K562 (cell line): ENCODE data around the gene G6PC3. TPM values are rescaled to one million over a fixed set of nuclear protein-coding genes. Genes with fewer than 3 reads are reported as not detected.

Experiments
- CBFB ChIP-seq: sonication (generic); formaldehyde crosslinking; IDR thresholded peaks from 2 replicates; pipeline ENCODE4 v1.4.0; 2020; ENCODE audit warnings: mild to moderate bottlenecking, missing genetic modification reagents
- DDX20 ChIP-seq: fragments of 450-650 bp; IDR thresholded peaks from 2 replicates; pipeline ENCODE4 v1.6.1; 2016; ENCODE audit warnings: missing genetic modification characterization, low read depth, mild to moderate bottlenecking, missing compliant biosample characterization, moderate library complexity
- EP300 ChIP-seq: IDR thresholded peaks from 2 replicates; pipeline ENCODE4 v1.6.1; 2012; ENCODE audit warnings: low read length, improper control_type of control experiment
- FOXA1 ChIP-seq: fragments of 450-650 bp; IDR thresholded peaks from 2 replicates; pipeline ENCODE4 v1.6.1; 2016; ENCODE audit warnings: mild to moderate bottlenecking, borderline replicate concordance
- HNRNPL ChIP-seq: fragments of 200-400 bp; formaldehyde crosslinking; IDR thresholded peaks from 2 replicates; pipeline ENCODE4 v1.6.1; 2017; ENCODE audit warnings: low read depth, mild to moderate bottlenecking, low read length
- KAT7 ChIP-seq: sonication (generic); formaldehyde crosslinking; IDR thresholded peaks from 2 replicates; pipeline ENCODE4 v1.8.0; 2022; ENCODE audit warnings: missing genetic modification reagents, mild to moderate bottlenecking, borderline replicate concordance
- KDM2B ChIP-seq: fragments of 250-450 bp; sonication (Bioruptor Pico); IDR thresholded peaks from 2 replicates; pipeline ENCODE4 v1.8.0; 2021; ENCODE audit warnings: mild to moderate bottlenecking, moderate library complexity
- MAFG ChIP-seq: fragments of 450-650 bp; conservative IDR thresholded peaks from 2 replicates; pipeline ENCODE4 v1.6.1; 2016; ENCODE audit warnings: missing genetic modification characterization, missing compliant biosample characterization
- MCM7 ChIP-seq, 2 experiments: fragments of 450-650 bp; IDR thresholded peaks; 2 replicates each; pipeline ENCODE4 v1.6.1; 2016 to 2018
- NFATC3 ChIP-seq: fragments of 450-650 bp; IDR thresholded peaks from 2 replicates; pipeline ENCODE4 v1.6.1; 2017; ENCODE audit warnings: mild to moderate bottlenecking
- PCBP2 ChIP-seq: fragments of 200-400 bp; formaldehyde crosslinking; IDR thresholded peaks from 2 replicates; pipeline ENCODE4 v1.6.1; 2018; ENCODE audit warnings: low read length, low read depth, mild to moderate bottlenecking, moderate library complexity; ENCODE audit not compliant: poor library complexity, severe bottlenecking
- PURB ChIP-seq: sonication (generic); formaldehyde crosslinking; IDR thresholded peaks from 2 replicates; pipeline ENCODE4 v1.9.0; 2021; ENCODE audit warnings: low read depth, mild to moderate bottlenecking, missing genetic modification reagents
- RBM39 ChIP-seq: fragments of 200-400 bp; formaldehyde crosslinking; optimal IDR thresholded peaks from 2 replicates; pipeline ENCODE3; 2018; ENCODE audit warnings: low read depth, low read length
- SRSF9 ChIP-seq: fragments of 200-400 bp; formaldehyde crosslinking; IDR thresholded peaks from 2 replicates; pipeline ENCODE4 v1.6.1; 2017; ENCODE audit warnings: low read depth, low read length, borderline replicate concordance
- ZNF282 ChIP-seq: sonication (generic); formaldehyde crosslinking; IDR thresholded peaks from 2 replicates; pipeline ENCODE4 v1.8.1; 2023; ENCODE audit warnings: missing genetic modification reagents
- ZNF384 ChIP-seq: IDR thresholded peaks from 2 replicates; pipeline ENCODE4 v1.6.1; 2012; ENCODE audit warnings: low read depth, low read length, improper control_type of control experiment
- ZNF57 ChIP-seq: fragments of 450-650 bp; formaldehyde crosslinking; IDR thresholded peaks from 2 replicates; pipeline ENCODE4 v1.4.0; 2020; ENCODE audit warnings: mild to moderate bottlenecking, moderate library complexity
- polyA plus RNA-seq, 8 experiments: library from polyadenylated mRNA; depleted of rRNA in 4 of 8; stranded (reverse) in 5 of 8; unstranded in 3 of 8; fragments of >200 nt; fragmentation: Nextera tagmentation in 2 of 8; fragmentation: Illumina TruSeq in 1 of 8; extraction: Ambion mirVana in 2 of 8; extraction: Trizol in 1 of 8; gene quantifications; 2 replicates each; pipeline versions ENCODE4 v1.2.1 to v1.2.3, GENCODE V29; 2011 to 2014; ENCODE audit warnings: inconsistent platforms in 1 of 8, missing spikeins in 1 of 8
- total RNA-seq, 7 experiments: library from RNA; depleted of rRNA in 6 of 7; stranded (reverse); fragments of >200 nt in 6 of 7; fragmentation: Illumina TruSeq in 2 of 7; extraction: Trizol in 2 of 7; gene quantifications; 2 replicates each; pipeline versions ENCODE4 v1.2.1 to v1.2.3, GENCODE V29; 2011 to 2021; ENCODE audit warnings: low replicate concordance in 1 of 7
- TF ChIP-seq, protein P1 (sequence below): sonication (generic); formaldehyde crosslinking; IDR thresholded peaks from 2 replicates; pipeline ENCODE4 v1.8.0; 2023; ENCODE audit warnings: missing genetic modification reagents, mild to moderate bottlenecking, borderline replicate concordance
- TF ChIP-seq, protein P2 (sequence below): fragments of 250-450 bp; sonication (Bioruptor Pico); IDR thresholded peaks from 2 replicates; pipeline ENCODE4 v1.9.0; 2021; ENCODE audit warnings: mild to moderate bottlenecking
- TF ChIP-seq, protein P3 (sequence below): sonication (generic); formaldehyde crosslinking; IDR thresholded peaks from 2 replicates; pipeline ENCODE4 v1.8.0; 2023; ENCODE audit warnings: mild to moderate bottlenecking, missing genetic modification reagents

G6PC3 gene
- total and polyA plus RNA-seq, 9 of the 15 experiments (the other 6 are each of a cell fraction or from before 2014, with no cell fraction given), result 10.4 to 57.8 (median 31.1) TPM

DNA sequence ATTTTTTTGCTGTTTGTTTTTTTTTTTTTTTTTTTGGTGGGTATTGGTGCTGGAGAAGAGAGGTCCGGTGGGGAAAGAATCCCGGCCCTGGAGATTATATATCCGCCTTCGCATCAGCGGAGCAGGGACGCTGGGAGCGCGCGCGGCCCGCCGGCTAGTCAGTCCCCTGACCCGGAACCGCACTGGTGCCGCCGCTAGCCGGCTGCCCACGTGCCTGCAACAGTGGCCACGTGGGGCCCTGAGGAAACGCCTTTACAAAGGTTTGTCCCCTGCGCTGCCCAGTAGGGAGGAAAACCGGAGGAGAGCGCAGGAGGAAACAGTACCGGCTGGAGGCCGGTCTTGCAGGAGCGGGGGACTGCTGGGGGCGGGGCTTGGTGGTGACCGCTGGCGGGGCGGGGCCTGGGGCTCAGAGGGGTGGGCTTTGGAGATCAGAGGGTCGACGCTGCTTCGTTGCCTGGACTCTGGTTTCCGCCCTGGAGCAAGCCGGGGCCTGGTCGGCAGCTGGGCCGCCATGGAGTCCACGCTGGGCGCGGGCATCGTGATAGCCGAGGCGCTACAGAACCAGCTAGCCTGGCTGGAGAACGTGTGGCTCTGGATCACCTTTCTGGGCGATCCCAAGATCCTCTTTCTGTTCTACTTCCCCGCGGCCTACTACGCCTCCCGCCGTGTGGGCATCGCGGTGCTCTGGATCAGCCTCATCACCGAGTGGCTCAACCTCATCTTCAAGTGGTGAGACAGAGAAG, at the start of gene G6PC3 (continued):
- TF ChIP-seq, protein P1, sequence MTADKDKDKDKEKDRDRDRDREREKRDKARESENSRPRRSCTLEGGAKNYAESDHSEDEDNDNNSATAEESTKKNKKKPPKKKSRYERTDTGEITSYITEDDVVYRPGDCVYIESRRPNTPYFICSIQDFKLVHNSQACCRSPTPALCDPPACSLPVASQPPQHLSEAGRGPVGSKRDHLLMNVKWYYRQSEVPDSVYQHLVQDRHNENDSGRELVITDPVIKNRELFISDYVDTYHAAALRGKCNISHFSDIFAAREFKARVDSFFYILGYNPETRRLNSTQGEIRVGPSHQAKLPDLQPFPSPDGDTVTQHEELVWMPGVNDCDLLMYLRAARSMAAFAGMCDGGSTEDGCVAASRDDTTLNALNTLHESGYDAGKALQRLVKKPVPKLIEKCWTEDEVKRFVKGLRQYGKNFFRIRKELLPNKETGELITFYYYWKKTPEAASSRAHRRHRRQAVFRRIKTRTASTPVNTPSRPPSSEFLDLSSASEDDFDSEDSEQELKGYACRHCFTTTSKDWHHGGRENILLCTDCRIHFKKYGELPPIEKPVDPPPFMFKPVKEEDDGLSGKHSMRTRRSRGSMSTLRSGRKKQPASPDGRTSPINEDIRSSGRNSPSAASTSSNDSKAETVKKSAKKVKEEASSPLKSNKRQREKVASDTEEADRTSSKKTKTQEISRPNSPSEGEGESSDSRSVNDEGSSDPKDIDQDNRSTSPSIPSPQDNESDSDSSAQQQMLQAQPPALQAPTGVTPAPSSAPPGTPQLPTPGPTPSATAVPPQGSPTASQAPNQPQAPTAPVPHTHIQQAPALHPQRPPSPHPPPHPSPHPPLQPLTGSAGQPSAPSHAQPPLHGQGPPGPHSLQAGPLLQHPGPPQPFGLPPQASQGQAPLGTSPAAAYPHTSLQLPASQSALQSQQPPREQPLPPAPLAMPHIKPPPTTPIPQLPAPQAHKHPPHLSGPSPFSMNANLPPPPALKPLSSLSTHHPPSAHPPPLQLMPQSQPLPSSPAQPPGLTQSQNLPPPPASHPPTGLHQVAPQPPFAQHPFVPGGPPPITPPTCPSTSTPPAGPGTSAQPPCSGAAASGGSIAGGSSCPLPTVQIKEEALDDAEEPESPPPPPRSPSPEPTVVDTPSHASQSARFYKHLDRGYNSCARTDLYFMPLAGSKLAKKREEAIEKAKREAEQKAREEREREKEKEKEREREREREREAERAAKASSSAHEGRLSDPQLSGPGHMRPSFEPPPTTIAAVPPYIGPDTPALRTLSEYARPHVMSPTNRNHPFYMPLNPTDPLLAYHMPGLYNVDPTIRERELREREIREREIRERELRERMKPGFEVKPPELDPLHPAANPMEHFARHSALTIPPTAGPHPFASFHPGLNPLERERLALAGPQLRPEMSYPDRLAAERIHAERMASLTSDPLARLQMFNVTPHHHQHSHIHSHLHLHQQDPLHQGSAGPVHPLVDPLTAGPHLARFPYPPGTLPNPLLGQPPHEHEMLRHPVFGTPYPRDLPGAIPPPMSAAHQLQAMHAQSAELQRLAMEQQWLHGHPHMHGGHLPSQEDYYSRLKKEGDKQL, result no peak
- TF ChIP-seq KAT7 (CRISPR knock-in tag) (no peak), NFATC3 (no peak), DDX20 (no peak), RBM39 (no peak), MCM7 (IDR thresholded peaks at IDR 0.05) (peak in 1 of 2 experiments; percentile 96; a peak in 1 of 4 replicates), ZNF282 (CRISPR knock-in tag) (no peak), EP300 (peak; percentile 62), HNRNPL (no peak), ZNF384 (peak; percentile 78), SRSF9 (no peak), ZNF57 (CRISPR knock-in tag) (no peak), CBFB (CRISPR knock-in tag) (0 out of 2 replicates have a peak, but pooled peaks have one; percentile 44), PURB (CRISPR knock-in tag) (no peak), KDM2B (CRISPR knock-in tag) (no peak; the same call in 1 of the 2 replicates), MAFG (no peak), PCBP2 (no peak), FOXA1 (no peak)
- TF ChIP-seq, protein P2, sequence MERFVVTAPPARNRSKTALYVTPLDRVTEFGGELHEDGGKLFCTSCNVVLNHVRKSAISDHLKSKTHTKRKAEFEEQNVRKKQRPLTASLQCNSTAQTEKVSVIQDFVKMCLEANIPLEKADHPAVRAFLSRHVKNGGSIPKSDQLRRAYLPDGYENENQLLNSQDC, result no peak
- TF ChIP-seq, protein P3, sequence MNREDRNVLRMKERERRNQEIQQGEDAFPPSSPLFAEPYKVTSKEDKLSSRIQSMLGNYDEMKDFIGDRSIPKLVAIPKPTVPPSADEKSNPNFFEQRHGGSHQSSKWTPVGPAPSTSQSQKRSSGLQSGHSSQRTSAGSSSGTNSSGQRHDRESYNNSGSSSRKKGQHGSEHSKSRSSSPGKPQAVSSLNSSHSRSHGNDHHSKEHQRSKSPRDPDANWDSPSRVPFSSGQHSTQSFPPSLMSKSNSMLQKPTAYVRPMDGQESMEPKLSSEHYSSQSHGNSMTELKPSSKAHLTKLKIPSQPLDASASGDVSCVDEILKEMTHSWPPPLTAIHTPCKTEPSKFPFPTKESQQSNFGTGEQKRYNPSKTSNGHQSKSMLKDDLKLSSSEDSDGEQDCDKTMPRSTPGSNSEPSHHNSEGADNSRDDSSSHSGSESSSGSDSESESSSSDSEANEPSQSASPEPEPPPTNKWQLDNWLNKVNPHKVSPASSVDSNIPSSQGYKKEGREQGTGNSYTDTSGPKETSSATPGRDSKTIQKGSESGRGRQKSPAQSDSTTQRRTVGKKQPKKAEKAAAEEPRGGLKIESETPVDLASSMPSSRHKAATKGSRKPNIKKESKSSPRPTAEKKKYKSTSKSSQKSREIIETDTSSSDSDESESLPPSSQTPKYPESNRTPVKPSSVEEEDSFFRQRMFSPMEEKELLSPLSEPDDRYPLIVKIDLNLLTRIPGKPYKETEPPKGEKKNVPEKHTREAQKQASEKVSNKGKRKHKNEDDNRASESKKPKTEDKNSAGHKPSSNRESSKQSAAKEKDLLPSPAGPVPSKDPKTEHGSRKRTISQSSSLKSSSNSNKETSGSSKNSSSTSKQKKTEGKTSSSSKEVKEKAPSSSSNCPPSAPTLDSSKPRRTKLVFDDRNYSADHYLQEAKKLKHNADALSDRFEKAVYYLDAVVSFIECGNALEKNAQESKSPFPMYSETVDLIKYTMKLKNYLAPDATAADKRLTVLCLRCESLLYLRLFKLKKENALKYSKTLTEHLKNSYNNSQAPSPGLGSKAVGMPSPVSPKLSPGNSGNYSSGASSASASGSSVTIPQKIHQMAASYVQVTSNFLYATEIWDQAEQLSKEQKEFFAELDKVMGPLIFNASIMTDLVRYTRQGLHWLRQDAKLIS, result peak; percentile 49; the same call in 1 of the 2 replicates
